ENCODE data around the gene ANKRD18A.
A peak's percentile ranks its signal among the peaks of the same experiment; 100 is the strongest.

ANKRD18A gene

DNA sequence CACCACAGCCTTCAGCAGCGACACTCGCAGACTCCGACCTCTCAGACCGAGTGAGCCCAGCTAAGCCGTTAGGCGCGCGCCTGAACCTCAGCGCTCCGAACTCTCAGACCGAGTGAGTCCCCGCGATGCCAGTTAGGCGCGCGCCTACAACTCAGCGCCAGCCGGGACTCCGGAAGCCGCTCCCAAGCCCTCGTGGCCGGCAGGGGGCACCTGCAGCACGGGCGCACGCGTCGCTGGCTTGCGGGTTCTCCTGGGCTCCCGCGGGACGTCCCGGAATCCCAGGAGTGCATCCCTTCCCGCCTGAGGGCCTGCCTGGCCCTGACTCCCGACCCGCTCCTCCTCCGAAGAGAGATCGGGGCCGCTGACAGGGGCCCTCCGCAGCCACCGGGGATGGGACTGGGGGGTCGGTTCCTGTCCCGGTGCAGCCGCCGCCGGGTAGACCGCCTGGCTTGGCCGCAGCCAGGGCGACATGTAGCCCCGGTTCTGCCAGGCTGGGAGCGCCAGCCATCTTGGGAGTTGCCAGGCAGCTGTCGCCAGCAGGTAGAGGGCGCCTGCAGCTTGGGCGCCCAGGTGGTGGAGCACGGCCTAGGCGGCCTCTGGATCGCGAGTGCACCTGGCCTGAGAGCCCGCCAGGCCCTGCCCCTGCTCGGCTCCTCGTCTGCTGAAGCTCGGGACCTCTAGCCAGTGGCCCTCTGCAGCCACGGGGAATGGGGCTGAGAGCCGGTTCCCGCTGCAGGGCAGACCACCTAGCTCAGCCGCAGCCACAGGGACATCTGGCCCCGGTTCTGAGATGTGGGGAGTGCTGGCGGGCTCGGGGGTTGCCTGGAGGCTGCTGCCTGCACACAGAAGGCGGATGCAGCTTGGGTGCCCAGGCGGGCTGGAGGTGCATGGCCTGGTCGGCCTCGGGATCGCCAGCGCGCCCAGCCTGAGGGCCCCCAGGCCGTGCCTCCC is at the start of gene ANKRD18A:
TSS of gene ANKRD18A (minus strand) at position 114 of the 951 bp plus-strand sequence. CDS start 311 bp downstream, outside the sequence.
- DNase-seq, result peak; percentile 65 to 73

DNA sequence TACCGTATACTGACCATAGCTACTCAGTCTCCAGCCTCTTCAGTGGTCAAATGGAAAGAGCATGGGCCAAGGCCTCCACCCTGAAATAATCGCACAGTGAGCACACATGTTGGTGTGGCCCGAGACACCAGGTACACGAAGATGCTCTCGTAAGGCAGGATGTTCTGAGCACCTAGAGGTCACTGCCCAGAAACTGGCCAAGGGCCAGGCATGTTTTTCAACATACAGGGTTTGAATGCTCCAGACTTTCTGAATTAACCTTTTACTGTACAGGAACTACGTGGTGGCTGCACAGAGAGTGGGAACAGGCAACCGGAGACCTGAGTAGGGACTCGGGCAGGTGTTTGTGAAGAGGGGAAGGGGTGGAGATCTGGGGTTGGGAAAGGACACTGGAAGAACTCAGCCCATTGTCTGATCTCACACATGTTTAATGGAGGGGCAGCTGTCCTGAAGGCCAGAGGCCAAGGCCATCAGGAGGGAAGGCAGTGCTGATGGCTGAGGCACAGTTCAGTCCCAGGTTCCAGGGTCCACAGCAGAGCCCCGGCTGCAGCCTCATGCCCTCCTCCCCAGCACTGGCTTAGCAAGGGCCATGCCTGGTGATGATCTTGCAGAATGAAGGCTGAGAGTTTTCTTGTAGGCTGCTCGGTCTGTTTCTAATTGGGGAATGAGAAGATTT is 48.5 kb upstream of the ANKRD18A start:
- DNase-seq, result no peak

DNA sequence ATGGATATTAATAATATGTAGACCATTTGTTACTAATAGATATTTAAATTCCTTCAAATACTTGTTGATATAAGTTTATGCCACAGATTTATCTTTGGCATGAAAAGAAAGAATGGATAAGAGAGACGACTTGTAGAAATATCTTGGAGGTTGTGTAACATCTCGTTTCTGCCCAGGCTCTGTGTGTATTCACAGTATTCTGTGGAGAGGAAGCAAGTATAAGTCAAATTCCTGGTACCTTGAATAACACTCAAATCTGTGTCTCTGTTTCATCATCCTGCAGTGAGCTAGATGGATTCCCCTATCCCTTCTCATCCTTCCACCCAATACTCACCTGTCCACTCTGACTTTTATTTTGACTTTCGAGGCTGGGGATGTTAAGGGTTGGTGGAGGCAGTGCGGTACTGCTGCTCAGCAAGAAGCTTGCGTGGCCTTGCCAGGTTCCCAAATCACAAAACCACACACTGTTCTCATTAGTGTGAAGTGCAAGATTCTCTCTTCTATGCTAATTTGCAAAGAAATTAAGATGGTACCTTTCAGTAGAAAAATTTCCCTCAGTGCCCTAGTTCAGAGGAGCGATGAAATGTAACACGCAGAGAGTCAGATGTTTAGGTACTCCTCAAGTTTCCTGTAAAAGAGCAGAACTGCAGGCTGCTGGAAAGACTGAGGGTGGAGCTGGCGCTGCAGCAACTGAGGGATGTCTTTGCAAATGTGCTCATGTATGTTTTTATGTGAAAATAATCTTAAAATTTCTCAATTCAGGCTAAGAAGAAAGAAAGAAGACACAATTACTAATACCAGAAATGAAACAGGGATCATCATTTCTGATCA is 42.6 kb upstream of the ANKRD18A start:
- no peak for DNase-seq

DNA sequence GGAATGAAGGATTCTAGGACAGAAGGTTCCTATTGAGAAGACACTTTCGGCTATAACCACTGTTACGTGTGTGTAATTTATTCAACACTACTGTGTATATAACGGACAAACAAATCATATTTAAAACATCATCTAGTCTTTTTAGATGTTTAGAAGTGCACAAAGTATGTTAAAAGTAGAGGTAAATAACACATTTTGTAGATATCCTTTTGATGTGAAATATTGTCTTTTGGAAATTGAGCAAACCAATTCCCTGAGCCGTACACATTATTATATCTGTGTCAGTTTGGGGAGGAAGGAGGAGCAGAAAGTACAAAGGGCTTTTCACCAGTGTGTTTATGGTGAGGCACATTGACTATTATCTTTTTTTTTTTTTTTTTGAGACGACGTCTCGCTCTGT is 39.1 kb upstream of the ANKRD18A start:
- no peak for DNase-seq

DNA sequence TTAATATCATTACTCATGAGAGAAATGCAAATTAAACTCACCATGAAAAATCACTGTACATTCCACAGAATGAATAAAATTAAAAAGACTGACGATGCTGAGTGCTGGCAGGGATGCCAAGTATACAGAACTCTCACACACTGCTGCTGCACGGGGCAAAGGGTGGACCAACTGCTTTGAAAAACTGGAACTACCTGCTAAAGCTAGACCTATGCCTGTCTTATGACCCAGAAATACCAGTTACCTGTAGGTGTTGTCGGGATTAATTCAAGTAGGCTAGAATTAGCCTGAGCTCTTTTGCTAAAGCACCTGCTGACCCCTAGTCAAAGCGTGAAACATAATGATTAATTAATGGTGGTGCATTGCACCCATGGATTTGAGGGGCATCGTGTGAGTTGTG is 36.5 kb upstream of the ANKRD18A start:
- DNase-seq, result no peak

DNA sequence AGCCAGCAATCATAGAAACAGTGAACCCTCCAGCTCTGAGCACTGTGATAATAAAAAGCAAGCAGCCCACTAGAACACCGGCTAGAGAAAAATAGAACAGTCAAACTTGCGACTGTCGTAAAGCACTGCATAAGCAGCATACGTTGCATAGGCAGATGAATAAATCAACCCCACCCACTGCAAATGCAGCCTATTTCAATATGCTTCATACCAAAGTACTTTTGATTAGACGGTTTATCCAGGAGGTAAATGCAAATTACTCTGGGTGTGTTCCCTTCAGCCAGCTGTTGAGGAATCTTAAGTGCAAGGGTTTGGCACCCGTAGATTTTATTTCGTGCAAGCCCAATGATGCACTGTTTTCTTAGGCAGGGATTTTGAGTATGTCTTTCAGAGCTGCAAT is 32.1 kb upstream of the ANKRD18A start:
- no peak for DNase-seq

DNA sequence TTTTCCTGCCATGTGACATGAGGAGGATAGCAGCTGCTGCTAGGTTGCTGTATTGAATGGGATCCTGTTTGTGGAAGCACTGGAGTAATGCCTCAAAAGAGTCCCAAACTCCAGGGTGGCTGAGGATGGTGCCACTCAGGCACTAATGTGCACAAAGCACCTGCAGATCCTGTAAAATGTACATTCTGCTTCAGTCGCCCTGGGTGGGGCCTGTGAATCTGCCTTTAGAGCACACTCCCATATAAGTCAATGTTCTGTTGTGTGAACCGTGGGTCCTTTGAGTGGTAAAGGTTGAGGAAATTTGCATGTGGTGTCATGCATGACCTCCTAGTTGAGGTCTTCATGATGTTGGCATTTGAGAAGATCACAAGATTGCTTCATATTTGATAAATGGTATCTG is 31.6 kb upstream of the ANKRD18A start:
- DNase-seq, result no peak

DNA sequence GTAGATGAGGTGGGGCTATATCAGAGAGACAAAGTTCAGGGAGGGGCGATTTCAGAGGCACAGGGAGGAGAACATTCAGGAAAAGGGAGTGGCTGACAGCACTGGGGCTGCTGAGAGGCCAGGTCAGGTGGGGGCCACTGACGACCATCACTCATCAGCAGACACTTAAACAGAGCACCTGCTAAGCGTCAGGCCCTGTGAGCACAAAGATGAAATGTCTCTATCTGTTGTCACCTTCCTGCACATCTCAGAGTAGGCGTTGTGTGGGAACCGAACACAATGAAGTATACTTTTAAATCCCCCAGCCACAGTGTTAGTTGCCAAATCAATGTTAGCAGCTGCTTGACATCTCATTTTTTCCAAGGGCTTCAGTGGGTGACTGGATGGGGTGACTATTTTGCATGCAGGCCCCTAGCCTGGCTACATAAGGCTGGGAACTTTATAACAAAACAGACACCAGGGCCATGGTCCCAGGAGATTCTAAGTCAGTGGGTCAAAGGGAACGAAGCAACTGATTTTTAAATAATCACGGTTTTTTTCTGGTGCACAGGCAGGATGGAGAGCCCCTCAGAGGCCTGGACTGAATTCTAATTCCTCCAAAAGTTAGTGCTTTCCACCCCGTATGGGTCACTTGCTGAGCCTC is 31.1 kb upstream of the ANKRD18A start:
- DNase-seq, result no peak

DNA sequence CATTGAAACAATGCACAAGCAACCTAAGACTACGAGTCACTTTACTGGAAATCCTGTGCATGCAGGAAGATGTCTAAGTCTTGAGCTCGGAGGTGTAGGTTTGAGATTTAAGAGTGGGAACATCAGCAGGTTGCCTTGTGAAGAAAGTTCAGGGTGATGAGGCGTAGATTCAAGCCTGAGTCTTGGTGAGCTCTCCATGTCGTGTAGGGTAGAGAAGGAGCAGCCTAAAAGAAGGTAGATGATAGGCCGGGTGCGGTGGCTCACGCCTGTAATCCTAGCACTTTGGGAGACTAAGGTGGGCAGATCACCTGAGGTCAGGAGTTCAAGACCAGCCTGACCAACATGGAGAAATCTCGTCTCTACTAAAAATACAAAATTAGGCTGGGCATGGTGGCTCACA is 30.2 kb upstream of the ANKRD18A start:
- DNase-seq, result no peak

DNA sequence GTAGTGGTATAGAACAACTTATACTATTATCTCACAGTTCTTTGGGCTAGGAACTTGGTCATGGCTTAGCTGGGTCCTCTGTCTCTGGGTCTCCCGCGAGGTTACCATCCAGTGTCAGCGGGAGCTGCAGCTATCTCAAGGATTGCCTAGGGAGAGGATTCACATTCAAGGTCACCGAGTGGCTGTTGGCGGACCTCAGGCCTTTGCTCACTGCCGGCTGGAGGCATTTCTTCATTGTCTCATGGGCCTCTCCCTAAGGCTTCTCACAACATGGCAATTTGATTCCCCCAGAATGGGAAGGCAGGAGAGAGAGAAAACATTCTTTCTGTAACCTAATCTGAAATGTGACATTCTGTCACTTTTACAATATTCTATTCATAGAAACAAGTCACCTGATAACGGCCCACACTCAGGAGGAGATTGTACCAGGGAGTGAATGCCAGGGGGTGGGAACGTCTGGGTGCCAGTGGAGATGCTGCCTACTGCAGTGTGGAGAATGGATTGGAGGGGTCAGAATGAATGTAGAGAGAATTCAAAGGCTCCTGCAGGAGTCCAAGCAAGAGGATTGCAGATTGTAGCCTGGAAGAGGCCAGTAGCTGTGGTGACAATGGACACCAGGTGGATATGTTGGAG is 29.5 kb upstream of the ANKRD18A start:
- no peak for DNase-seq

DNA sequence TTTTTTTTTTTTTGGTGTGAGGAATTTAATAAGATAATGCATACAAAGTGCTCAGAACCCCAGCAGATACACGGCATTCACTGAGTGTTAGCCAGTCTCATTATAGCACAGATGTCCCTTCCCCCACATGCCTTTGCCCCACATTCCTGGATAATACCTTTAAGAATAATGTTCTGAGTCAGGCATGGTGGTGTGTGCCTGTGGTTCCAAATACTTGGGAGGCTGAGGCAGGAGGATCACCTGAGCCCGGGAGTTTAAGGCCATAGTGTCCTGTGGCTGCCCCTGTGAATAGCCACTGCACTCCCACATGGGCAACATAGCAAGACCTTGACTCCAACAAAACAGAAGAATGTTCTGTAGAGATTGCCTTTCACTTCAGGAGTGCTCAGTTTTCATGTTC is 24.2 kb upstream of the ANKRD18A start:
- no peak for DNase-seq

DNA sequence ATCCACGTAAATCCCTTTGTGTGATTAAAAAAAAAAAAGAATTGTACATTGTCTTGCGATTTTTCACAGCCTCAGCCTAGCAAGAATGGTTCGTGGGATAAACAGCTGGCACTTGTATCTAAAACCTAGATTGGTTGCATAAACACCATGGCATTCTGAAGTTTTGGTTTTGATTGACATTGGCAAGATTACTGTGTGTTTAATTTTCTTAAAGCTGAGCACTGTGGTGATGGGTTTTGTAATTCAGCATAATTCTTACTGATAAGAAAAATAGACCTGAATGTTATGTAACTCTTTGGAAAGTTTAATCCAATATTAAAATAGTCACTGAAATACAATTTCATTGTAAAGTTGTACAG is 23.4 kb upstream of the ANKRD18A start:
- DNase-seq, result no peak

DNA sequence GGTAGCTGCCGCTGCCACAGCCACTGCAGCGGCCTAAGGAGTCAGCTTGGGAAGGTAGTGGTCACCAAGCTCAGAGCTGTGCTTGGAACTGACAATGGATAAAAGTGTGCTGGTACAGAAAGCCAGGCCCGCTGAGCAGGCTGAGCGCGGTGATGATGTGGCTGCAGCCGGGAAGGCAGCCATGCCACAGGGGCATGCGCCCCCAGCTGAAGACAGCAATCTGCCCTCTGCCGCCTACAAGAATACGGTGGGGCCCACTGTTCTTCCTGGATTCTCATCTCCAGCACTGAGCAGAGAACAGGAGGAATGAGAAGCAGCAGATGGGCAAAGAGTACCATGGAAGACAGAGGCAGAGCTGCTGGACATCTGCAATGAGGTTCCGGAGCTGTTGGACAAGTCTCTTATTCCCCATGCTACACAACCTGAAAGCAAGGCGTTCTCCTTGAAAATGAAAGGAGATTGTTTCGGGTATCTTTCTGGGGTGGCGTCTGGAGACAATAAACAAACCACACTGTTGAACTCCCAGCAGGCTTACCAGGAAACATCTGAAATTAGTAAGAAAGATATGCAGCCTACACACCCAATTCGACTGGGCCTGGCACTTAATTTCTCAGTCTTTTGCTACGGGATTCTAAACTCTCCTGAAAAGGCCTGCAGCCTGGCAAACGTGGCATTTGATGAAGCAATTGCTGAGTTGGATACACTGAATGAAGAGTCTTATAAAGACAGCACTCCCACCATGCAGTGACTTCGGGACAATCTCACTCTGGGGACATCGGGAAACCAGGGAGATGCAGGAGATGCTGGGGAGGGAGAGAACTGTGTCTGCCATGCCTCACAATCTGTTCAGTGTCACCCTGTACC is 22.8 kb upstream of the ANKRD18A start:
- no peak for DNase-seq

DNA sequence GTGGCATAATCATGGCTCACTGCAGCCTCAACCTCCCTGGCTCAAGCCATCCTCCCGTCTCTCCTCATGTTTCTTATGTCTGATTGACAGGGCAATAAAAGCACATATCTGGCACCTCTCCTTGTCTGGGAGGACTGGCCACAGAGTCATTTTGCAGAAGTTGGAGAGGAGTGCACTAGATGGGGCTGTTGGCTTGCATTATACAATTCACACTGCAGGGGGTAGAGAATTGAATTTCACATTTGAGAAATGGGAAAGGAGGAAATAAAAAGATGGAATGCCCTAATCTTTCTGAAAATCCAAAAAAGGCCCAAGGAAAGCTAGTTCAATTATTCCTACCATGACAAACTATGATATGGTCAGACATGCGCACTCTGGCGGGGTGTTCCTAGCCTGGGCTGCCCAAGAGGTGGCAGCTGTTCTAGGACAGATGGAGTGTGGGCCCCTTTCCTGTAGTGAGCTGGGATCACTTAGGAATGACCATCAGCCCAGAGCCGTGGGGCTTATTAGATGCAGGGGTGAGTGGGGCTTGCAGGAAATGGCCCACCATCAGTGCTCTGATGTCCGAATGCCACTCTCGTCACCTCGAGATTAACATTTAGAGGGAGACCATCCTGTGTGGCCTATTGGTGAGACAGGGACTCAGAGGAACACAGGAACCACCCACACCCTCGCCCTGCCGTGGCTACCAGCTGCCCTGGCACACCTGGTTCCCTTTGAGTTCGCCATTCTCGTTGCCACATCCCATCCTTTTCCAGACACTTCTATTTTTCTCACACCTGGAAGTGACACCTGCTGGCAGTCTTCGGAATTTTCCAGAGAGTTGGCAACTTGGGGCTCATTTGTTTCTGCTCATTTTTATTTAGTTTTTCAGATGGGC is 21.8 kb upstream of the ANKRD18A start:
- DNase-seq, result no peak

DNA sequence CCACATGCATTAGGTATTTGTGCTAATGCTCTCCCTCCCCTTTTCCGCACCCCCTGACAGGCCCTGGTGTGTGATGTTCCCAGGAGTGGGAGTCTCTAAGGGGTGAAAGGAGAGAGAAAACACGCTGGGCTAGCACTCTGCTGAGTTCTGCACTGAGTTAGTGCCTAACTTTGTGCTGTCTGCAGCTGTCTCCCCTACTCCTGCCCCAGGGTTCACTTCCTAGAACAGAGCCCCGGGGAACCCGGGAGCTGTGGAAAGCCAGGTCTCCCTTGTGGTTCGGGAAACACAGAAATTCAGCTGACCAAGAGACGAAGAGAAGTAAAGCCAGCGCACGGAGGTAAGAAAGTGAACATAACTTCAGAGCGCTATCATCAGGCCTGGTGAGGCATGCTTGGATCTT is 20.7 kb upstream of the ANKRD18A start:
- no peak for DNase-seq

DNA sequence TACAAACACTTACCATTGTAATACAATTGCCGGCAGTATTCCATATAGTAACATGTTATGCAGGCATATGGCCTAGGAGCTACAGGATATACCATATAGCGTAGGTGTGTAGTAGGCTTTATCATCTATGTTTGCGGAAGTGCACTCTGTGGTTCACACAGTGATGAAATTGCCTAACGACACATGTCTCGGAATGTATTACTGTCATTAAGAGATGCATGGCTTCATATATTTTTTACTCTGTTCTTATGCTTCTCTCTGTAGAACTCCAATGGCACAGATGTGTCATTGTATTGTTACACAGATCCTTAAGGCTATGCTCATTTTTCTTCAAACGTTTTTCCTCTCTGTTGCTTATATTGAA is 19.2 kb upstream of the ANKRD18A start:
- DNase-seq, result no peak

DNA sequence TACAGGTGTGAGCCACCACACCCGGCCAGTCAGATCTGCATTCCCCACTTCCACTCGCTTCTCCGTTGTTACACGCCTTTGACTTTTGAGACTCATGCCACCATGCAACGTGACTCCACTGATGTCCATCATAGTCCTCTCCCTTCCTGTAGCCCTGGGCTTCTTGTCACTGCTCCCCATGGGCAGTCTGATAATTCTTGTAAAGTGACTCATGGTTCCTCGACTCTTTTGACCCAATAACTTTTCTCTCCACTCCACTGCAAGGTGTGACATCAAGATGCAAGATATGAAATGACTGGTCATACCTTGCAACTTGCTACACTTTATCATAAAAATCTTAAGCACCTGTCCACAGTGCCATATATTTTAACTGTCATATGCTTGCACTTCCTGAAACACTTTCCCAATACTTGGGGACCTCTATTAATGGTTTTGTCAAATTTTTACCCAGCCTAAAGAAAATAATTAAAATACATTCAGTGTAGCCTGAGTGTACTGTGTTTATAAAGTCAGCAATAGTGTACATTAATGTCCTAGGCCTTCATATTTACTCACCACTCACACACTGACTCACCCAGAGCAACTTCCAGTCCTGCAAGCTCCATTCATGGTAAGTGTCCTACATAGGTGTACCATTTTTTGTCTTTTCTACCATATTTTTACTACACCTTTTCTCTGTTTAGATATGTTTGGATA is 18.6 kb upstream of the ANKRD18A start:
- no peak for DNase-seq

DNA sequence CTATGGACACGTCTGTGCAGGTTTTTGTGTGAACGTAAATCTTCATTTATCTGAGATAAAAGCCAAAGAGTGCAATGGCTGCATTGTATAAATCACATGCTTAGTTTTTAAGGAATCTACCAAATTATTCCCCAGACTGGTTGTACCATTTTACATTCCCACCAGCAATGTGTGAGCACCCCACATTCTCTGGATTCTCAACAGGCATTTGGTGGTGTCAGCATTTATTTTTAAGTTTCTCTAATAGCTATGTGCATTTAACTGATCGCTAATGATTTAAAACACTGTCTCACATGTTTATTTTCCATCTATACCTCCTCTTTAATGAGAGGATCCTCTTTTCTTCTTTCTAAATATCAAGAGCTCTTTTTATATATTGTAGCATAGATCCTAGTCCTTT is 13.9 kb upstream of the ANKRD18A start:
- no peak for DNase-seq

DNA sequence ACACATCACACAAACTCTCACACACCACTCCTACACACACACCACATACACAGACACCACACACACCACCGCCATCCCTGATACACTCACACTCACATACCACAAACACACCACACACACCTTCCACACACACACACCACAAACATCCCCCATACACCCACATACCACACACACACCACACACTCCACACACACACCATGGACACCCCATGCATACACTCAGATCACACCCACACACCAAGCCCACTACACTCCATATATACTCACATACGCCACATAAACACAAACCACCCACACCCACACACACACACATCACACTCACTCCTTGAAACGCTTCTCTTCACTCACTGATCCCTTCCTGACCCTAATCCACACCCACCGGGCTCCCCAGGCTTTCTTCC is 9.1 kb upstream of the ANKRD18A start:
- DNase-seq, result no peak

DNA sequence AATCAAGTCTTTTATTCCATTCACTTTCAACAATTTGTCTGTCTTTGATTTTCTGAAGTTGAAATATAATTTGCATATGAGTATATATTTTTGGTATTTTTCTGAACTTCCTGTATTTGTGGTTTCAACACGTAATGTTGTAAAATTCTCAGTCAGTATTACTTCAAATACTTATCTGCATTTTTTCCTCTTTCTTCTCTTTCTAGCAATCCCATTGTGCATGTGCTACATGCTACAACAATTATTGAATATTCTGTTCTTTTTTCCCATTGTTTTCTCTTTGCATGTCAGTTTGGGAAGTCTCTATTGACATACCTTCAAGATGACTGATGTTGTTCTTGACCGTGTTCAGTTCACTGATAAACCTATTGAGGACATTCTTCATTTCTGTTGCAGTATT is 5.6 kb upstream of the ANKRD18A start:
- no peak for DNase-seq

Measured in stimulated activated CD4-positive, alpha-beta T cell treated with anti-CD3 and anti-CD28 coated beads, Interleukin-2, amount 100 ng/mL, for 48 hours (primary cell).